HG03060 (cell line): ENCODE measurements around the gene NOM1.

Experiments used
- ATAC-seq: cut with Tn5 transposase; IDR thresholded peaks from one replicate; pipeline ENCODE4 v1.9.1; 2021; ENCODE audit warnings: low read depth, moderate number of reproducible peaks; ENCODE audit not compliant: unreplicated experiment

NOM1 gene

DNA sequence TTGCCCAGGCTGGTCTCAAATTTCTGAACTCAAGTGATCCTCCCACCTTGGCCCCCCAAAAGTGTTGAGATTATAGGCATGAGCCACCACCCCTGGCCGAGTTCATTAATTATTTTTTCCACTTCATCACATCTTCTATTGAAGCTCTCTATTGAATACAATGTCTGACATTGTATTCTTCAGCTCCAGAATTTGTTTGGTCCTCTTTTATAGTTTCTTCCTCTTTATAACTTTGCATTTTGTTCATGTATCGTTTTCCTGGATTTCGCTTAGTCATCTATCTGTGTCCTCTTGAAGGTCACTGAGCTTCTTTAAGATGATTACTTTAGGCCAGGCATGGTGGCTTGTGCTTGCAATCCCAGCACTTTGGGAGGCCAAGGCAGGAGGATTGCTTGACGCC is 30.2 kb downstream of the NOM1 start:
- ATAC-seq, result no peak

DNA sequence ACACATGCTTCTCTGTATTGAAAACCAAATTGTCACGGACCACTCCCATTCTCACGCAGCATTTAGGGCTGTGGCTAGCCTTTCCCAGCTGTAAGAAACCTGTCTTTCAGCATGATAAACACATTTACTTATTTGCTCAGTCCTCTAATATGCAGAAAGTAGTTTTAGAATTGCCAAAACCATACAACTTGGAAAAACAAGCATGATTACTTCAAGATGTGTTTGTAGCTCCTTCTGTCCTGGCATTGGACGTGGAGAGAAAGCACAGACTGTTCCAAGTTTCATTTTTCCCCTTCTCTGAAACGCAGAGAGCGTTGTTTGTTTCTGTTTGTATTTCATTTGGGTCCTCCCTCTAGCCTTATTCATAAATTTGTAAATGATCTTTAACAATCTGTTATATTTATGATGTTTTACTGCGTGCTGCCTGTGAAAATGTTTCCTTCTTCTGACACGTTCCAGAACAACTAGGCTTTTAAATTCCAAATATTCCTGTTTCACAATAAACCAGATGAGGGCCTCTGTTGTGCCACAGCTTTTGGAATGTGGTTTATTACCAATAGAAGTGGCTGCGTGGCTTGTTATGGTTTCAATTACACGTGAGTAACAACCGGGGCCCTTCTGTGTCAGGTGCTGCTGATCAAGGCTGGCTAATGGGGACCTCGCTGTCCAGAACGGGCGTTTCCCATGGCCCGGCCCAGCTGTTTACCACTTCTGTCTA is 34.8 kb downstream of the NOM1 start:
- no peak for ATAC-seq

GRCh38 chr7:156985101-156985992 is 35.8 kb downstream of the NOM1 start:
- no peak for ATAC-seq

- ATAC-seq, result no peak
These were observed 36.9 kb downstream of the NOM1 start for GRCh38 chr7:156986378-156986777.

GRCh38 chr7:156988343-156989185 is 39.1 kb downstream of the NOM1 start:
- ATAC-seq, result no peak

DNA sequence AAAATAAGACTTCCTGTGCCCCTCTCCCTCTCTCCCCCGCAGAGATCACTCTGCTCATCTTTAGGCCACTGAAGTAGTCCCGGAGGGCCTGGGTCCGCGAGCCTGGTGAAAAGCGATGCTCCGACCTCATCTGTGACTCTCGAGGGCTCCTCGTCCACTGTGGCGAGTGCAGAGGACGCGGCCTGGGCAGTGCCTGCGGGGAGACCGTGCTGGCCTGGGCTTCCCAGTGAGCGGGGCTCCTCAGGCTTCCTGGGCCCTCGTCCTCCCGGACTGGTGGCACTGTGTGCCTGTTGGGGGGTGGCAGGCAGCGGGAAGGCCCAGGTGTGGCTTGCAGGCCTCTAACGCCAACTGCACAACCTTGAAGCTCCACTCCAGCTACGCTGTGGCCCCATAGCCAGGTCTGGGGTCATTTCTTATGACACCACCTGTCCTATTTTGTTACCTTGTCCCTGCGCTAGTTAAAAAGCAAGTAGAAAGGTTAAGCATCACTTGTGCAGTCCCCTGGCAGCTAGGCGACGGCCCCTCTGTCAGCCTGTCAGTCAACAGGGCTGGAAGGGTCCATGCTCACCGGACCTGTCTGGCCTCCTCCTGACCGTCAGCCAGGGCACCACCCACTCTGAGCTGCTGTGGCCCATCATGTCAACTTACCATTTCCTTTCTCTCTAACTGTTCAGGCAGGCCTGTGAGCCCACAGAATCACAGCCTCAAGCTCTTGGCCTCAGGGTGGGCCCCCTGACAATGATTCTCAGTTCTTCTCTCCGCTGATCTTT is 40.4 kb downstream of the NOM1 start:
- no peak for ATAC-seq

DNA sequence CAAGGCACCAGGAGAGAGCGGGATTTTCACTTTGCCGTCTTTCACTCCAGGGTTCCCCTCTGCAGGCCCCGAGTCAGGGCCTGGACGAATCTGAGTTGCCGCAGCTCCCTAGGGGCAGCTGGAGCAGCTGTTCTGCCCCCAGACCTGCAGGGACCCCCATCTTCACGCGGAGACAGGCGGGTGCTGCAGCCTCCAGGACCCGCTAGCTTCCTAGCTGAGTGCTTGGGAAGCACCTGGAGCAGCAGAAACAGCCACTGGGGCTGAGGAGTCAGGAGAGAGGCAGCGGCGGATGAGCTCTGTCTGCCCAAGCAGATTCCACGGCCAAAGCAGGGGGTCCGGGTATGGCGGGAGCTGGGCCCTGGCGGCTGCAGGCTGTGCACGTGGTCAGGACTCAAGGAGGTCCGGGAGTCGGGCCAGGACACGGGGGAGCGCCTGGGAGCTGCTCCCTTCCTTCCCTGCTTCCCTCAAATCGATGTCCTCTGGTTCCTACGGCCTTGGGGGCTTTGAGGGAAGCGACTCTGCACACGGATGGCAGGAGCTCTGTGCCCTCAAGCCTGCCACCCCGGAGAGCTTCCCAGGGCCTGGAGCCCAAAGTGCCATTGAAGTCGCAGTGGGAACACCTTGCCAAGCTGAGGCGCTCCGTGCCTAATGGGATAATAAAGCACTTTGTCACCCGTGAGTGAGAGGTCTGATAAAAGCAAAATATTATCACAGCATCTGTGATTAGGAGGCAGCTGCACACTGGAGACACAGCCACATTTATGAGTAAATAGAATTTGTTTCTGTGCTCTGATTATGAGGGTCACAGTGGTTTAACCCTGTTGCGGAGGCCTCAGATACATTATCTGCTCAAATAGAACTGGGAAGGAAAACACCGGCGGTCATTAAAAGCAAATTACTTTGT is 43.8 kb downstream of the NOM1 start:
- no peak for ATAC-seq

DNA sequence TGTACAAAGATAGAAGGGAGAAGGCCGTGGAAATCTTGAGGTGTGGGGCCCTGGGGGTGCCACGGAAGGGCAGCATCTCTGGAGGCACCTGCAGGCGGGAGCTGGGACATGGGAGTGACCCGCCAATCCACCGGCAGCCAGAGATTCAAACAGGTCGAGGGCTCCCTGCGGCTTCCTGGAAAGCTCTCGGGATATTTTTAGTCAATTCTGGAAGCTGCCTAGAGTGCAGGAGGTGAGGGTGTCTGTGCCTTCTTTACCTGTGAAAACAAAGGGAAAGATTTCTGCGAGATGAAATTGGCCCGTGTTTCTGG is 44.4 kb downstream of the NOM1 start:
- ATAC-seq, result no peak

DNA sequence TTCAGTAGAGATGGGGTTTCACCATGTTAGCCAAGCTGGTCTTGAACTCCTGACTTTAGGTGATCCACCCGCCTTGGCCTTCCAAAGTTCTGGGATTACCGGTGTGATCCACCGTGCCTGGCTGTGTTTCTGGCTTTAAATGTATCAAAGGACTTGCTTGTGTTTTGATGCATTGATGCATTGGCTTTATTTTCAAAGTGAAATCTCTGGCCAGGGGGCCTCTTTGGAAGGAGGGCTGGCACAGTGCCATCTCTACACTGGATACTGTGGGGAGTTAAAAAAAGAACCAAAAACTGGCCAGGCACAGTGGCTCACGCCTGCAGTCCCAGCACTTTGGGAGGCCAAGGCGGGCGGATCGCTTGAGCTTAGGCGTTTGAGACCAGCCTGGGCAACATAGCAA is 44.9 kb downstream of the NOM1 start:
- ATAC-seq, result no peak

- no peak for ATAC-seq
These were observed 49.8 kb downstream of the NOM1 start for GRCh38 chr7:156998988-156999957.

DNA sequence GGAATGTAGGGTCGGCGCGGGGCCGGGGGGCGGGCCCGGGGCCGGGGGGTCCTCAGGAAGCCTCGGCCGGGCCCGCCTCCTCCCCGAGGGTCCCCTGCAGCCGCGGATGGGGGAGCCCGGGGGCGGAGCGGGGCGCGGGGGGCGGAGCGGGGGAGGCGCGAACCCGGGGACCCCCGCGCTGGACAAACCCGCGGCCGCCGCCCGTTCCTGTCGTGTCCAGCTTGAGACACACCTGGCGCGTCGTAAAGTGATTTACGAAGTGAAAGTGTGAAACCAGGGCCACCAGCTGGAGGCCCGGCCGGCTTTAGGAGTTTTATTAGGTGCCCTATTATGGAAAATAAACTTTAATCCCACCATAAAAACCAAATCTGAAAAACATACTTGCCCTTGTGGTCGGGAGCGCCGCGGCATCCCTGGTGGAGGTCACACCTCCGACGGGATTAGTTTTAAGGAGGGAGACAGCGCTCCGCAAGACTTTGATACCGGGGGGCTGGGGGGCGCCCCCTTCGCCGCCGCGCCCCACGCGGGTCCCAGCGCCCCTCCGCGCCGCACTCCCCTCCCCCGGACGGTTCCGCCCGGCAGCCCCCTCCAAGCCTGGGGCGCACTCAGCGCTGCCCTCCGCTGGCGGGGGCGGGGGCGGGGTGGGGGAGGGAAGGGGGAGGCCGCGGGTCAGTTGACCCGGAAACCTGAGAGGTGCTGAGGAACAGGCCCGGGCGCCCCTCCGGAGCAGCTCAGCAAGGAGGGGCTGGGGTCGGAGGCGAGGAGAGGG is 50.6 kb downstream of the NOM1 start:
- ATAC-seq, result no peak

DNA sequence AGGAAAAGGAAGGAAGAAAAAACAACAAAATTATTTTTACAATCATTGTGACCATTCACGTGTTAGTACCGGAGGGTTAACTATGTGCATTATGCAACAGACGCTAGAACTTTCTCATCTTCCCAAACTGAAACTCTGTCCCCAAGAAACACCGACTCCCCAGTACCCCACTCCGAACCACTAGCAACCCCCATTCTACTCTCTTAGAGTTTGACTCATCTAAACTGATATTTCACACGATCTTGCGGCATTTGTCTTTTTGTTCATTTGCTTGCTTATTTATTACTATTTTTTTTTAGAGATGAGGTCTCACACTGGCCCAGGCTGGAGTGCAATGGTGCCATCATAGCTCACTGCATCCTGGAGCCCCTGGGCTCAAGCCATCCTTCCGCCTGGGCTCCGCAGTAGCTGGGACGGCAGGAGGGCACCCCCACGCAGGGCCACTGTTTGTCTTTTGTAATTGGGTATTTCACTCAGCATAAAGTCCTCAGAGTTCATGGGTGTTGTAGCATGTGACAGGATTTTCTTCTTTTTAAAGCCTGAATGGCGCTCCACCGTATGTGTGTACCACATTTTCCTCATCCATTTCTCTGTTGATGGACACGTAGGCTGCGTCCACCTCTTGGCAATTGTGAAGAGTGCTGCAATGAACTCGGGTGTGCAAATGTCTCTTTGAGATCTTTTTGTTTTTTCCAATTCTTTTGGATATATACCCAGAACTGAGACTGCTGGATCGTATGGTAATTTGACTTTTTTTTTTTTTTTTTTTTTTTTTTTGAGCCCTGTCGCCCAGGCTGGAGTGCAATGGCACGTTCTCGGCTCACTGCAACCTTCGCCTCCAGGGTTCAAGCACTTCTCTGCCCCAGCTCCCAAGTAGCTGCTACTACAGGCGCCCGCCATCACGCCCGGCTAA is 51.5 kb downstream of the NOM1 start:
- no peak for ATAC-seq

GRCh38 chr7:157001920-157002818 is 52.7 kb downstream of the NOM1 start:
- ATAC-seq, result no peak

GRCh38 chr7:157002819-157003421 is 53.4 kb downstream of the NOM1 start:
- no peak for ATAC-seq

DNA sequence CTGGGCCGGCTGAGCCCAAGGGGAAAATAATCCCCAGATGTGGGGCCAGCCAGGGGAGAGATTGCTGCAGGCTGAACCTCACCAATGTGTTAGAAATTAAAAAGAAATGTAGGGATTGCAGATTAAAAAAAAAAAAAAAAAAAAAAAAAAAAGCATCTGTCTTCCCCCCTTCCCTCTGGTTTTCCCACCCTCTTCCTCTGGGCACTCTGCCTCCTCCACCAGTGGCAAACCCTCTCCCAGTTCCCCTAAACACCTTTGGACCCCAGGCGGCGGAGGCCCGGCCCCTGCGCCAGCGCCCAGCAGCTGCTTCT is 53.9 kb downstream of the NOM1 start:
- ATAC-seq, result no peak
